Panc1 (cell line): ENCODE measurements around the gene CD79A. TPM values are rescaled to one million over a fixed set of nuclear protein-coding genes. Genes with fewer than 3 reads are reported as not detected.

ENCODE experiments used
- ATAC-seq: fragments of 200-7000 bp; cut with Tn5 transposase; 2 replicates; pipeline ENCODE4 v1.9.1; 2020; ENCODE audit warnings: mild to moderate bottlenecking, moderate library complexity
- BruUV-seq: library from RNA; stranded (reverse); fragments of 400-500 nt; replicated peaks from 2 replicates; lab custom pipeline; 2021; lab: Mats Ljungman, UMichigan
- CTCF ChIA-PET: fragments of 300-600 bp; sonication (Branson Sonifier 250); formaldehyde crosslinking; loops from one replicate; lab custom pipeline; 2022; ENCODE audit warnings: antibody characterized with exemption; lab: Charles Lee
- POLR2A ChIA-PET: fragments of 300-600 bp; sonication (Branson Sonifier 250); formaldehyde crosslinking; loops from one replicate; lab custom pipeline; 2022; ENCODE audit warnings: antibody characterized with exemption; lab: Charles Lee
- DNase-seq: peaks from one replicate; pipeline ENCODE4 v3.0.0-alpha.2; 2010; ENCODE audit warnings: low read depth, low spot score
- H3K27ac ChIP-seq: 2 replicates; pipeline ENCODE4 v1.5.1; 2011; ENCODE audit warnings: mild to moderate bottlenecking, low read length, inconsistent platforms
- H3K27me3 ChIP-seq: fragments of 200-500 bp; sonication (Bioruptor generic); 2 replicates; pipeline ENCODE4 v1.6.0; 2014; ENCODE audit warnings: low read length, inconsistent platforms; ENCODE audit not compliant: control insufficient read depth, insufficient read depth
- H3K36me3 ChIP-seq: fragments of 200-500 bp; sonication (Bioruptor generic); 2 replicates; pipeline ENCODE4 v1.5.1; 2014; ENCODE audit warnings: inconsistent platforms, mild to moderate bottlenecking, low read length, moderate library complexity; ENCODE audit not compliant: control insufficient read depth, insufficient read depth
- H3K4me1 ChIP-seq: 2 replicates; pipeline ENCODE4 v1.5.1; 2011; ENCODE audit warnings: inconsistent platforms, mild to moderate bottlenecking, low read length, moderate library complexity; ENCODE audit not compliant: control insufficient read depth, insufficient read depth
- H3K4me3 ChIP-seq, 2 experiments: 2 replicates each; pipeline ENCODE4 v1.5.1; 2011 to 2012; ENCODE audit warnings: low read depth in 2 of 2, low read length in 2 of 2, mild to moderate bottlenecking in 2 of 2, inconsistent platforms in 1 of 2, moderate library complexity in 1 of 2
- H3K9me3 ChIP-seq: fragments of 200-500 bp; sonication (Bioruptor generic); 2 replicates; pipeline ENCODE4 v1.5.1; 2014; ENCODE audit warnings: low read depth, mild to moderate bottlenecking, inconsistent platforms, low read length, moderate library complexity; ENCODE audit not compliant: control insufficient read depth, insufficient read depth
- POLR2AphosphoS5 ChIP-seq: IDR thresholded peaks from 2 replicates; pipeline ENCODE4 v1.6.1; 2012; ENCODE audit warnings: mild to moderate bottlenecking, low read depth, low read length, moderate library complexity
- SIN3A ChIP-seq: IDR thresholded peaks from 2 replicates; pipeline ENCODE4 v1.6.1; 2012; ENCODE audit warnings: low read depth, mild to moderate bottlenecking, low read length, moderate library complexity, borderline replicate concordance; ENCODE audit not compliant: insufficient read depth
- TCF7L2 ChIP-seq: IDR thresholded peaks from 2 replicates; pipeline ENCODE4 v1.6.1; 2011; ENCODE audit warnings: mild to moderate bottlenecking, low read depth, low read length, inconsistent platforms
- in situ Hi-C: cut with HindIII; loops from 2 replicates; pipeline ENCODE4 v1.10.0; 2016; ENCODE audit warnings: low sequenced_read_pairs, low pct_unique_long_range_greater_than_20kb
- intact Hi-C: fragments of 100-400 bp; cut with micrococcal nuclease; formaldehyde crosslinking; loops from one replicate; pipeline ENCODE4 v1.10.0; 2022; ENCODE audit not compliant: unreplicated experiment
- total RNA-seq: library from RNA; stranded (reverse); gene quantifications from one replicate; pipeline ENCODE4 v1.2.1, GENCODE V29; 2021; ENCODE audit not compliant: unreplicated experiment
- TF ChIP-seq, protein P1 (sequence below), 2 experiments: IDR thresholded peaks; 2 replicates each; pipeline ENCODE4 v1.6.1; 2011 to 2012; ENCODE audit warnings: low read depth in 2 of 2, control low read depth in 1 of 2, low read length in 1 of 2, mild to moderate bottlenecking in 1 of 2, moderate library complexity in 1 of 2; ENCODE audit not compliant: insufficient read depth in 1 of 2
- TF ChIP-seq, protein P2 (sequence below): fragments of 450-650 bp; IDR thresholded peaks from 2 replicates; pipeline ENCODE4 v1.5.1; 2017; ENCODE audit warnings: mild to moderate bottlenecking

The CD79A gene
- total RNA-seq, 1 experiment from 2014 or later, result 0.59 TPM

- Histone ChIP-seq H3K4me3 (no peak overlapping the region), H3K36me3 (no peaks in the 10 kb centered on the region), H3K9me3 (no peaks in the 10 kb centered on the region), H3K27ac (no peak overlapping the region), H3K4me1 (peaks cover 8% of the 10 kb centered on the region), H3K27me3 (no peaks in the 10 kb centered on the region)
- ATAC-seq (no peak), DNase-seq (no peak)
- no TSS peak for BruUV-seq
- in situ Hi-C loops, result no loop called here
- CTCF ChIA-PET, result no interaction called here
- TF ChIP-seq TCF7L2, result no peak
- TF ChIP-seq, protein P1, sequence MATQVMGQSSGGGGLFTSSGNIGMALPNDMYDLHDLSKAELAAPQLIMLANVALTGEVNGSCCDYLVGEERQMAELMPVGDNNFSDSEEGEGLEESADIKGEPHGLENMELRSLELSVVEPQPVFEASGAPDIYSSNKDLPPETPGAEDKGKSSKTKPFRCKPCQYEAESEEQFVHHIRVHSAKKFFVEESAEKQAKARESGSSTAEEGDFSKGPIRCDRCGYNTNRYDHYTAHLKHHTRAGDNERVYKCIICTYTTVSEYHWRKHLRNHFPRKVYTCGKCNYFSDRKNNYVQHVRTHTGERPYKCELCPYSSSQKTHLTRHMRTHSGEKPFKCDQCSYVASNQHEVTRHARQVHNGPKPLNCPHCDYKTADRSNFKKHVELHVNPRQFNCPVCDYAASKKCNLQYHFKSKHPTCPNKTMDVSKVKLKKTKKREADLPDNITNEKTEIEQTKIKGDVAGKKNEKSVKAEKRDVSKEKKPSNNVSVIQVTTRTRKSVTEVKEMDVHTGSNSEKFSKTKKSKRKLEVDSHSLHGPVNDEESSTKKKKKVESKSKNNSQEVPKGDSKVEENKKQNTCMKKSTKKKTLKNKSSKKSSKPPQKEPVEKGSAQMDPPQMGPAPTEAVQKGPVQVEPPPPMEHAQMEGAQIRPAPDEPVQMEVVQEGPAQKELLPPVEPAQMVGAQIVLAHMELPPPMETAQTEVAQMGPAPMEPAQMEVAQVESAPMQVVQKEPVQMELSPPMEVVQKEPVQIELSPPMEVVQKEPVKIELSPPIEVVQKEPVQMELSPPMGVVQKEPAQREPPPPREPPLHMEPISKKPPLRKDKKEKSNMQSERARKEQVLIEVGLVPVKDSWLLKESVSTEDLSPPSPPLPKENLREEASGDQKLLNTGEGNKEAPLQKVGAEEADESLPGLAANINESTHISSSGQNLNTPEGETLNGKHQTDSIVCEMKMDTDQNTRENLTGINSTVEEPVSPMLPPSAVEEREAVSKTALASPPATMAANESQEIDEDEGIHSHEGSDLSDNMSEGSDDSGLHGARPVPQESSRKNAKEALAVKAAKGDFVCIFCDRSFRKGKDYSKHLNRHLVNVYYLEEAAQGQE (IDR thresholded peaks at IDR 0.05; ENCODE audit: insufficient read depth in 1 of 2, low read depth in 2 of 2, low read length in 1 of 2), result no peak
- TF ChIP-seq SIN3A, result no peak
- TF ChIP-seq, protein P2, sequence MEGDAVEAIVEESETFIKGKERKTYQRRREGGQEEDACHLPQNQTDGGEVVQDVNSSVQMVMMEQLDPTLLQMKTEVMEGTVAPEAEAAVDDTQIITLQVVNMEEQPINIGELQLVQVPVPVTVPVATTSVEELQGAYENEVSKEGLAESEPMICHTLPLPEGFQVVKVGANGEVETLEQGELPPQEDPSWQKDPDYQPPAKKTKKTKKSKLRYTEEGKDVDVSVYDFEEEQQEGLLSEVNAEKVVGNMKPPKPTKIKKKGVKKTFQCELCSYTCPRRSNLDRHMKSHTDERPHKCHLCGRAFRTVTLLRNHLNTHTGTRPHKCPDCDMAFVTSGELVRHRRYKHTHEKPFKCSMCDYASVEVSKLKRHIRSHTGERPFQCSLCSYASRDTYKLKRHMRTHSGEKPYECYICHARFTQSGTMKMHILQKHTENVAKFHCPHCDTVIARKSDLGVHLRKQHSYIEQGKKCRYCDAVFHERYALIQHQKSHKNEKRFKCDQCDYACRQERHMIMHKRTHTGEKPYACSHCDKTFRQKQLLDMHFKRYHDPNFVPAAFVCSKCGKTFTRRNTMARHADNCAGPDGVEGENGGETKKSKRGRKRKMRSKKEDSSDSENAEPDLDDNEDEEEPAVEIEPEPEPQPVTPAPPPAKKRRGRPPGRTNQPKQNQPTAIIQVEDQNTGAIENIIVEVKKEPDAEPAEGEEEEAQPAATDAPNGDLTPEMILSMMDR, result no peak
- no peak for TF ChIP-seq POLR2AphosphoS5
- POLR2A ChIA-PET, result no interaction called here
- intact Hi-C loops, result no loop called here
Measured at GRCh38 chr19:41892173-41892902, 15.3 kb downstream of the CD79A start.

DNA sequence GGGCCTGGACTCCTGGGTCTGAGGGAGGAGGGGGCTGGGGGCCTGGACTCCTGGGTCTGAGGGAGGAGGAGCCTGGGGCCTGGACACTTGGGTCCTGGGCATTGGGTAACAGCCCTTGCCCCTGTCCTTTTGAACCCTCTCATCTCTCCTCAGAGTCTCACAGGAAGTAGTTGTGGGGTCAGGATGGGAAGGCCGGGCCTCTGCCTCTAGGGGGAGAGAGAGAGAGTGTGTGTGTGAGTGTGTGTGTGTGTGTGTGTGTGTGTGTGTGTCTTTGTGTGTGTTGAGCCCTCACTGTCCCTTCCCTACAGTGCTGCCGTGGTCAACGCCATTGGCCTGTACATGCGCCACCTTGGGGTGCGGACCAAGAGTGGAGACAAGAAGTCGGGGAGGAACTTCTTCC, 16.8 kb downstream of the CD79A start:
- CTCF ChIA-PET, result no interaction called here
- no peak for TF ChIP-seq SIN3A
- TF ChIP-seq, protein P2, result peak; percentile 25
- BruUV-seq, result no TSS peak
- Histone ChIP-seq H3K27ac (no peak overlapping the region), H3K27me3 (no peaks in the 10 kb centered on the region), H3K4me3 (no peak overlapping the region), H3K36me3 (no peaks in the 10 kb centered on the region), H3K4me1 (no peaks in the 10 kb centered on the region; the same call in 1 of the 2 replicates), H3K9me3 (no peaks in the 10 kb centered on the region)
- intact Hi-C loops, result no loop called here
- no peak for DNase-seq
- in situ Hi-C loops, result no loop called here
- POLR2A ChIA-PET, result no interaction called here
- 0 out of 2 replicates have a peak, but pooled peaks have one; percentile 12 for ATAC-seq
